Measurements from ENCODE around the gene CDC14B.

- TF ChIP-seq CTCF (IDR thresholded peaks at IDR 0.05; ENCODE audit: insufficient read depth, low read length), result no peak
- no peak for TF ChIP-seq REST (IDR thresholded peaks at IDR 0.05; ENCODE audit: insufficient replicate concordance, low read depth)
- TF ChIP-seq SPI1 (IDR thresholded peaks at IDR 0.05; ENCODE audit: borderline replicate concordance, low read depth), result no peak
Measured at GRCh38 chr9:96464426-96464825, 155.2 kb downstream of the CDC14B start.

Data from HL-60 (cell line).